Fibroblast of the aortic adventitia (primary cell): ENCODE measurements around the gene TRAPPC8. TPM values are rescaled to one million over a fixed set of nuclear protein-coding genes. Genes with fewer than 3 reads are reported as not detected.
"Not testable (repeated sequence)": the region's sequence is repeated elsewhere in the genome, so short reads cannot be mapped to it uniquely, and the experiment has no call there.

Experiments
- DNase-seq: peaks from one replicate; pipeline ENCODE4 v3.0.0-alpha.2; 2010; ENCODE audit warnings: low read depth
- H3K4me3 ChIP-seq: 2 replicates; pipeline ENCODE4 v1.5.1; 2011; ENCODE audit warnings: low read depth, mild to moderate bottlenecking, control low read depth, low read length, moderate library complexity
- CTCF ChIP-seq: IDR thresholded peaks from 2 replicates; pipeline ENCODE4 v1.5.1; 2011; ENCODE audit warnings: mild to moderate bottlenecking, low read length, control low read depth, inconsistent platforms; ENCODE audit not compliant: insufficient read depth
- total RNA-seq: library from RNA; depleted of rRNA; stranded (reverse); fragments of >200 nt; gene quantifications from 2 replicates; pipeline ENCODE4 v1.2.3, GENCODE V29; 2012; ENCODE audit warnings: low replicate concordance

The TRAPPC8 gene
- total RNA-seq, 1 donor: 48.5 TPM

GRCh38 chr18:31943878-31944816, 1.2 kb upstream of the TRAPPC8 start:
- peak overlapping the region; percentile 90 for H3K4me3 ChIP-seq
- no peak for TF ChIP-seq CTCF
- DNase-seq: no peak

- DNase-seq: peak; percentile 35
- TF ChIP-seq CTCF: no peak
- peak overlapping the region; percentile 80 for H3K4me3 ChIP-seq
Measured at GRCh38 chr18:31942291-31942998, 483 bp downstream of the TRAPPC8 start.

GRCh38 chr18:31941010-31941809, 1.7 kb downstream of the TRAPPC8 start:
- no peak for DNase-seq
- H3K4me3 ChIP-seq: peak overlapping the region; percentile 80
- no peak for TF ChIP-seq CTCF

- not testable (repeated sequence) for DNase-seq
Measured at GRCh38 chr18:31934773-31935172, 8.2 kb downstream of the TRAPPC8 start.

GRCh38 chr18:31931886-31932240, 11.1 kb downstream of the TRAPPC8 start:
- no peak for TF ChIP-seq CTCF
- no peak overlapping the region for H3K4me3 ChIP-seq
- no peak for DNase-seq

More at GRCh38 chr18:31934773-31935172, 8.2 kb downstream of the TRAPPC8 start:
- not testable (repeated sequence) for H3K4me3 ChIP-seq

- DNase-seq: peak; percentile 9
- TF ChIP-seq CTCF: no peak
- no peak overlapping the region for H3K4me3 ChIP-seq
Measured at GRCh38 chr18:31931163-31931885, 11.6 kb downstream of the TRAPPC8 start.
